Endothelial cell of umbilical vein (primary cell): Measurements from ENCODE around the gene TBXT. TPM values are rescaled to one million over a fixed set of nuclear protein-coding genes. Genes with fewer than 3 reads are reported as not detected.

Experiments used
- BruUV-seq: library from RNA; stranded (reverse); fragments of 400-500 nt; replicated peaks from 2 replicates; lab custom pipeline; 2021; lab: Mats Ljungman, UMichigan
- CTCF ChIA-PET: fragments of 300-600, 350-600 bp; sonication (Branson Sonifier 250); formaldehyde crosslinking; loops from one replicate; lab custom pipeline; 2021; ENCODE audit warnings: antibody characterized with exemption, inconsistent platforms; lab: Charles Lee
- POLR2A ChIA-PET: fragments of 300-600, 350-600 bp; sonication (Branson Sonifier 250); formaldehyde crosslinking; loops from one replicate; lab custom pipeline; 2021; ENCODE audit warnings: antibody characterized with exemption, inconsistent platforms; lab: Charles Lee
- DNase-seq: peaks from one replicate; pipeline ENCODE4 v3.0.0-alpha.2; 2011; ENCODE audit warnings: low read depth, low spot score
- FAIRE-seq: peaks from 2 replicates; lab custom pipeline; 2011; peaks lifted over from hg19 to GRCh38; lab: Jason Lieb, UNC
- H2AFZ ChIP-seq: 2 replicates; pipeline ENCODE4 v1.6.0; 2012; ENCODE audit warnings: low read depth, low read length, control low read depth, inconsistent platforms
- H3K27ac ChIP-seq: 2 replicates; pipeline ENCODE4 v1.5.1; 2011; ENCODE audit warnings: low read depth, mild to moderate bottlenecking, control low read depth, low read length, moderate library complexity; ENCODE audit not compliant: insufficient read depth
- H3K27me3 ChIP-seq, 2 experiments: 2 replicates each; pipeline versions ENCODE4 v1.6.0 to v1.6.1; 2011; ENCODE audit warnings: low read length in 2 of 2, mixed read lengths in 1 of 2; ENCODE audit not compliant: control insufficient read depth in 2 of 2, insufficient read depth in 2 of 2
- H3K36me3 ChIP-seq, 2 experiments: 2 replicates in 1 of 2; 3 replicates in 1 of 2; pipeline ENCODE4 v1.5.1; 2011; ENCODE audit warnings: low read length in 2 of 2, mild to moderate bottlenecking in 1 of 2, moderate library complexity in 1 of 2; ENCODE audit not compliant: control insufficient read depth in 2 of 2, insufficient read depth in 2 of 2; ENCODE audit errors: extremely low read depth in 1 of 2
- H3K4me1 ChIP-seq: 3 replicates; pipeline ENCODE4 v1.5.1; 2011; ENCODE audit warnings: mild to moderate bottlenecking, low read length; ENCODE audit not compliant: control insufficient read depth, insufficient read depth; ENCODE audit errors: extremely low read depth
- H3K4me2 ChIP-seq: 2 replicates; pipeline ENCODE4 v1.6.1; 2011; ENCODE audit warnings: low read length, control low read depth, mixed read lengths; ENCODE audit not compliant: insufficient read depth
- H3K4me3 ChIP-seq, 3 experiments: fragments of 200-600 bp in 1 of 3; sonication (generic), shearing (Covaris generic) in 1 of 3; replicated peaks in 1 of 3; 2 replicates each; pipeline ENCODE4 v1.5.1; 2011 to 2016; ENCODE audit warnings: control low read depth in 3 of 3, low read length in 3 of 3, mild to moderate bottlenecking in 2 of 3, inconsistent platforms in 1 of 3, low read depth in 1 of 3, moderate library complexity in 1 of 3; ENCODE audit not compliant: insufficient read depth in 1 of 3
- H3K79me2 ChIP-seq: 2 replicates; pipeline ENCODE4 v1.6.0; 2012; ENCODE audit warnings: low read length, inconsistent platforms; ENCODE audit not compliant: control insufficient read depth, insufficient read depth
- H3K9ac ChIP-seq: replicated peaks from 2 replicates; pipeline ENCODE3; 2011; ENCODE audit warnings: low read length, control low read depth; ENCODE audit not compliant: insufficient read depth; ENCODE audit errors: extremely low read depth
- H3K9me1 ChIP-seq: replicated peaks from 3 replicates; pipeline ENCODE4 v1.6.0; 2011; ENCODE audit warnings: mild to moderate bottlenecking, low read length; ENCODE audit not compliant: control insufficient read depth, insufficient read depth; ENCODE audit errors: extremely low read depth
- H3K9me3 ChIP-seq: replicated peaks from 2 replicates; pipeline ENCODE4 v1.5.1; 2012; ENCODE audit warnings: low read length, inconsistent platforms; ENCODE audit not compliant: control insufficient read depth, insufficient read depth
- H4K20me1 ChIP-seq: replicated peaks from 2 replicates; pipeline ENCODE3; 2011; ENCODE audit warnings: mild to moderate bottlenecking, low read length; ENCODE audit not compliant: control insufficient read depth, insufficient read depth; ENCODE audit errors: extremely low read depth
- EZH2 ChIP-seq: IDR thresholded peaks from 2 replicates; pipeline ENCODE4 v1.6.1; 2012; ENCODE audit warnings: borderline replicate concordance, low read depth, mild to moderate bottlenecking, moderate library complexity, low read length, inconsistent platforms; ENCODE audit not compliant: severe bottlenecking
- FOS ChIP-seq: IDR thresholded peaks from 2 replicates; pipeline ENCODE4 v1.6.1; 2011; ENCODE audit warnings: mild to moderate bottlenecking, low read length, moderate library complexity, borderline replicate concordance; ENCODE audit not compliant: insufficient read depth
- GATA2 ChIP-seq: IDR thresholded peaks from 2 replicates; pipeline ENCODE4 v1.7.0; 2011; ENCODE audit warnings: low read depth, mild to moderate bottlenecking, moderate library complexity, mixed read lengths, low read length; ENCODE audit not compliant: insufficient read length, insufficient read depth
- JUN ChIP-seq: IDR thresholded peaks from 2 replicates; pipeline ENCODE4 v1.6.1; 2011; ENCODE audit warnings: borderline replicate concordance, low read depth; ENCODE audit not compliant: insufficient read length, insufficient read depth
- MAX ChIP-seq: IDR thresholded peaks from 2 replicates; pipeline ENCODE4 v1.6.1; 2011; ENCODE audit not compliant: insufficient read depth, insufficient read length
- MYC ChIP-seq: IDR thresholded peaks from one replicate; pipeline ENCODE4 v1.6.1; 2011; ENCODE audit warnings: mild to moderate bottlenecking, low read depth, low read length
- POLR2A ChIP-seq: IDR thresholded peaks from 2 replicates; pipeline ENCODE4 v1.6.1; 2012; ENCODE audit warnings: low read depth, mild to moderate bottlenecking, control low read depth, low read length
- POLR2AphosphoS5 ChIP-seq: IDR thresholded peaks from 2 replicates; pipeline ENCODE4 v1.6.1; 2012; ENCODE audit warnings: low read depth, mild to moderate bottlenecking, control low read depth, low read length, moderate library complexity; ENCODE audit not compliant: insufficient read depth
- dilution Hi-C: fragments of 300-500 bp; cut with MboI; formaldehyde crosslinking; loops from one replicate; pipeline ENCODE4 v1.15.0; 2019; ENCODE audit warnings: low sequenced_read_pairs; ENCODE audit not compliant: extremely low pct_ligation_motif_present
- intact Hi-C: fragments of 100-400 bp; cut with micrococcal nuclease; formaldehyde crosslinking; loops from one replicate; pipeline ENCODE4 v1.10.0; 2022
- polyA plus RNA-seq, 4 experiments: library from polyadenylated mRNA; depleted of rRNA in 3 of 4; stranded (reverse) in 3 of 4; unstranded in 1 of 4; fragments of >200 nt; gene quantifications; 2 replicates each; pipeline versions ENCODE4 v1.2.1 to v1.2.3, GENCODE V29; 2011 to 2012; ENCODE audit warnings: missing spikeins in 1 of 4
- total RNA-seq: library from RNA; stranded (reverse); gene quantifications from 2 replicates; pipeline ENCODE4 v1.2.3, GENCODE V29; 2021
- TF ChIP-seq, protein P1 (sequence below), 2 donors: IDR thresholded peaks; 1 replicate in 1 of 2; 2 replicates in 1 of 2; pipeline ENCODE4 v1.5.1; 2011; ENCODE audit warnings: low read length in 2 of 2, mild to moderate bottlenecking in 2 of 2, moderate library complexity in 2 of 2, control low read depth in 1 of 2, inconsistent platforms in 1 of 2, low read depth in 1 of 2; ENCODE audit not compliant: insufficient read depth in 1 of 2; ENCODE audit errors: extremely low read depth in 1 of 2

TBXT gene
- total and polyA plus RNA-seq, 2 donors (not counting 3 experiments of a cell fraction or from before 2014, with no cell fraction given), result not detected

DNA sequence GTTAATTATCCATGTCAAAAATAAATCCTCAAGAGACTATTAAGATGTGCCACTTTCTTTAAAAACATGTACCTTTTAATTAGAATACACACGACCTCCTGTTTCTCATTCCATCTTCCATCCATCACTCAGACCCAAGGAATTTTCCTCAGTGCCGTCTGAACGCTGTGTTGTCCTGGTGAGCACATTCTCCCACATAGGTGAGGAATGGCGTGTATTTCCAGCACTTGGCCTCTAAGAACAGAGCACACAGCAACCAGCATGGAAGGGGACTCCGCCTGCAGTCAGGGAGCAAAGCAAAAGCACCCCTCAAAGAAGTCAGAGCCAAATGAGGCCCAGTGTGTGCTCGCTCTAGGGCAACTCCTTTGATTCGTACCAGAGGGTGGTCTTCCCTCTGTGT lies 45.9 kb downstream of the TBXT start:
- DNase-seq (no peak), FAIRE-seq (no peak)
- Histone ChIP-seq H3K27ac (no peak overlapping the region), H3K4me2 (no peak overlapping the region), H3K9me3 (no peaks in the 10 kb centered on the region), H3K79me2 (no peaks in the 10 kb centered on the region), H3K4me3 (no peak overlapping the region), H3K9ac (no peak overlapping the region), H3K9me1 (no peaks in the 10 kb centered on the region), H4K20me1 (no peaks in the 10 kb centered on the region), H3K27me3 (no peaks in the 10 kb centered on the region), H3K36me3 (no peaks in the 10 kb centered on the region), H2AFZ (no peak overlapping the region), H3K4me1 (no peaks in the 10 kb centered on the region)
- ChIA-PET CTCF (no interaction called here), POLR2A (no interaction called here)
- TF ChIP-seq MYC, result no peak
- no peak for TF ChIP-seq GATA2
- TF ChIP-seq, protein P1, sequence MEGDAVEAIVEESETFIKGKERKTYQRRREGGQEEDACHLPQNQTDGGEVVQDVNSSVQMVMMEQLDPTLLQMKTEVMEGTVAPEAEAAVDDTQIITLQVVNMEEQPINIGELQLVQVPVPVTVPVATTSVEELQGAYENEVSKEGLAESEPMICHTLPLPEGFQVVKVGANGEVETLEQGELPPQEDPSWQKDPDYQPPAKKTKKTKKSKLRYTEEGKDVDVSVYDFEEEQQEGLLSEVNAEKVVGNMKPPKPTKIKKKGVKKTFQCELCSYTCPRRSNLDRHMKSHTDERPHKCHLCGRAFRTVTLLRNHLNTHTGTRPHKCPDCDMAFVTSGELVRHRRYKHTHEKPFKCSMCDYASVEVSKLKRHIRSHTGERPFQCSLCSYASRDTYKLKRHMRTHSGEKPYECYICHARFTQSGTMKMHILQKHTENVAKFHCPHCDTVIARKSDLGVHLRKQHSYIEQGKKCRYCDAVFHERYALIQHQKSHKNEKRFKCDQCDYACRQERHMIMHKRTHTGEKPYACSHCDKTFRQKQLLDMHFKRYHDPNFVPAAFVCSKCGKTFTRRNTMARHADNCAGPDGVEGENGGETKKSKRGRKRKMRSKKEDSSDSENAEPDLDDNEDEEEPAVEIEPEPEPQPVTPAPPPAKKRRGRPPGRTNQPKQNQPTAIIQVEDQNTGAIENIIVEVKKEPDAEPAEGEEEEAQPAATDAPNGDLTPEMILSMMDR (IDR thresholded peaks at IDR 0.05; ENCODE audit: extremely low read depth in 1 of 2, insufficient read depth in 1 of 2, low read depth in 1 of 2, low read length in 2 of 2), result no peak
- no peak for TF ChIP-seq POLR2AphosphoS5
- dilution Hi-C loops (no loop called here), intact Hi-C loops (no loop called here)
- BruUV-seq, result no TSS peak

GRCh38 chr6:166119116-166119911 lies 48.3 kb downstream of the TBXT start:
- CTCF ChIA-PET, result no interaction called here
- H2AFZ ChIP-seq, result no peak overlapping the region
- H3K4me2 ChIP-seq, result no peak overlapping the region
- H3K27me3 ChIP-seq, result no peaks in the 10 kb centered on the region
- no peak overlapping the region for H3K27ac ChIP-seq
- H3K9ac ChIP-seq, result no peak overlapping the region
- FAIRE-seq (no peak), DNase-seq (no peak)
- no peaks in the 10 kb centered on the region for H3K4me1 ChIP-seq
- H4K20me1 ChIP-seq, result no peaks in the 10 kb centered on the region
- no peak overlapping the region for H3K4me3 ChIP-seq
- intact Hi-C loops, result no loop called here
- no peaks in the 10 kb centered on the region for H3K79me2 ChIP-seq
- POLR2A ChIA-PET, result no interaction called here
- dilution Hi-C loops, result no loop called here
- no peaks in the 10 kb centered on the region for H3K36me3 ChIP-seq
- BruUV-seq, result no TSS peak
- TF ChIP-seq MAX, result no peak
- no peak for TF ChIP-seq GATA2
- TF ChIP-seq JUN, result no peak
- TF ChIP-seq, protein P1 (IDR thresholded peaks at IDR 0.05; ENCODE audit: extremely low read depth in 1 of 2, insufficient read depth in 1 of 2, low read depth in 1 of 2, low read length in 2 of 2), result no peak
- TF ChIP-seq FOS, result no peak
- no peak for TF ChIP-seq POLR2A
- no peak for TF ChIP-seq MYC
- TF ChIP-seq POLR2AphosphoS5, result no peak
- TF ChIP-seq EZH2, result no peak
- H3K9me3 ChIP-seq, result no peaks in the 10 kb centered on the region
- no peaks in the 10 kb centered on the region for H3K9me1 ChIP-seq
